ENCODE results near the gene C2CD2.
"Not testable (repeated sequence)": the region's sequence is repeated elsewhere in the genome, so short reads cannot be mapped to it uniquely, and the experiment has no call there.

Gene C2CD2

GRCh38 chr21:41974752-41975053, 20.9 kb upstream of the C2CD2 start:
- no peak for DNase-seq

DNA sequence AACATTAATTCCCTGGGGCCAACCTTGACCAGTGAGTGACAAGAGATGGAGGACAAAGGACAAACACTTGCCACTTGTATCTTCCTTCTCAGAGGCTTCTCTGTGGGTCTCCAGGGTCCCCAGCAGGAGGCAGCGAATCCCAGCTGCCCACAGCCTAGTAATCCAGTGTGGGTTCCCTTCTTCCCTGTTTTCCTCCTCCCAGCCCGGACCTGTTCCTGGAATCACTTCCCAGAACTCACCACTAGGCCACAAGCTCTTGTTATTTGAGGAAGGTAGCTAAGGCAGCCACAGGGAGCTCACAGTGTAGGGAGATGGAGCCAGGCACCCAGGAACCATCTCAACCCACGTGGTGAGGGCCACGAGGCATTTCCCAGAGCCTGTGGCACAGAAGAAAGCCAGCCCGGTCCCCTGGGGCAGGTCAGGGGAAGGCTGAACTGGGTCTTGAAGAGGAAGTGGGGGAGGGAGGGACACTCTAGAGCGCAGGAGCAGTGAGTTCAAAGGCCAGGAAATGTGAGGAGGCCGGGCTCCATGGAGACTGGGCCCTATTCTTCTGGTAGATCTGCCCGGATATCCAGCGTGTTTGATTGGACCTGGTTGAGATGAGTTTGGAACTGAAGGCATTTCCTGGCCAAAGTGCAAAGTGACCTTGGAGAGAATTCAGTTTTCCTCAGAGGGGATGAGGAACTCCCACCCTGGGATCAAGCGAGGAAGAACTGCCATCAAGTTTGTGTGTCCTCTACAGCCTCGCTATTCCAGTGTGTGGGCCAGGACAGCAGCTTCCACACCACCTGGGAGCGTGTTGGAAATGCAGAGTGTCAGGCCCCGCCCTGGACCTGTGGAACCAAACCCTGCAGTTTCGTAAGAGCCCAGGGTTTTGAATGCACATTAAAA, 20.3 kb upstream of the C2CD2 start:
- peak; percentile 84 for DNase-seq

DNA sequence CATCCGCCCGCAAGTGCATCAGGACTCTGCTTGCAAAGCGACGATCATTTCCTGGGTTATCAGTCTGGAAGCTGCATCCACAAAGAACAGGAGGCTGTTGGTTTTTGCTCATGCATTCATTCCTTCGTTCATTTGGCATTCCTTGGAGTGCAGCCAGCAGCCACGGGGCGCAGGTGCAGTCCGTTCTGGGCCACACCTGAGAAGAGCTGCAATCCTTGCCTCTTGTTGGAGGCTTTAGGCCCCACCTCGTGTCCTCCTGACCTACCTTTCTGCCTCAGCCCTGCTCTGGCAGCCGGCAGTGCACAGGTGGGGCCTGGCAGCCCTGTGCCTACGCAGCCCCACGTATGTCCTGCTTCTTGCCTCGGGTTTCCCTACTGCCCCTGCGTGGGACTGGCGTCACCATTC, 19.6 kb upstream of the C2CD2 start:
- DNase-seq, result no peak

DNA sequence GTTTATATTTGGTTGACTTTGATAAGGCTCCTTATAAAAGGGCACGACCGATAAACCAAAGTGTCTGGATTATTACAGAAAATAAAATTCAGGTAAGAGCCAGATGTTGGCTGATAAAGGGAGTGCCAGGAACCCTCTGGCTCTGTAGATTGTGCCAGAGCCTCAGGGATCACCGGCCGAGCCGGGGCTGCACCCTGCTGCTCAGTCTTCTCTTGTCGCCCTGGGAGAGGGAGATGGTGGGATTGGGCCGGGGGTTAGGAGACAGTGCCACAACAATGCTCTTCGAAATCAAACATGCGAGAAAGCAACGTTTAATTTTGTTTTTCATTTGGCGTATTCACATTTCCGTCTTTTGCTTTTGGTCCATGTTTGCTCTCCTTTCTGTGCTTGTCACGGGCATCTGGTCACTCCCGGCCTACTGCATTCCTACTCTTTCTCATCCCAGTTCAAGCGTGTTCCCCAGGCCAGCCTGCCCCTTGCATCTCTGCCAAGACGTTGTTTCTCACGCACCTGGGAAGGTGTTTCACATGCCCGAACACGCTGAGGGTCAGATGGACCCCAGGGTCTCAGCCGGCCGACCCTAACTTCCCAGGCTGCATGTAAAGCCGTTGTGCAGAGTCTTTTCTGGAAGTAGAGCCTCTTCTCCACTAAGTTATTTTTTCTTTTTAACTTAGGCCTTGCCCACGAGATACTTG, 18.8 kb upstream of the C2CD2 start:
- no peak for DNase-seq

GRCh38 chr21:41971891-41972290, 18.1 kb upstream of the C2CD2 start:
- no peak for DNase-seq

GRCh38 chr21:41970751-41971653, 17.2 kb upstream of the C2CD2 start:
- DNase-seq, result no peak

DNA sequence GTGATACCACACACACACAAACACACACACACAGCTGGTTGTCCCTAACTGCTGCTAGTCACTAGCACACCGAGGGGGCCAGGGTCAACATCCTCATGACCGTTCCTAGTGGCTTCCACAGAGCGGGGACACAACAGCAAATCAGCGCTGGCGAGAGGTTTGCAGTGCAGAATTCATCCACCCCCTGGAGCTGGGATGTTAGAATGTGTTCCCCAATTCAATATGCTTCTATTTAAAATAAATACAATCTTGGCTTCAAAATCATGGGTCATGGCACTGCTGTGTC, 16.2 kb upstream of the C2CD2 start:
- DNase-seq, result no peak

DNA sequence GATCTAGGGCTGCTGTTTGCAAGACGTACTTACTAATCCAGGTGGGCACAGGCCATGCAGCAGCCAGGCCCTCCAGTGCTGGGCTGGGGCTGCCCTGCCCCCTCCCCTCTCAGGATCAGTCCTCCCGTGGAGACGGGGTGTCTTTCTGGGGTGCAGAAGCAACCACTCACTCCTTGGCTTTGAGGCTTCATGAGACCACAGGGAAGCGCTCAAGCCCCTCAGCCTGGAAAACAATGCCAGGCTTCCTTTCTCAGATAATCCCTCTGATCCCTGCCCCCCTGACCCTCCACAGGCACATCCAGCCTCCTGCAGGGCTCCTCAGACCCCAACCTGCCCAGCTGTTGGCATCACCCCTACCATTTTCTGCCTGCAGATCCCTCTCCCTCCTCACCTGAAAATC, 13.9 kb upstream of the C2CD2 start:
- no peak for DNase-seq

- DNase-seq, result no peak
These were observed 13.2 kb upstream of the C2CD2 start for GRCh38 chr21:41966872-41967621.

DNA sequence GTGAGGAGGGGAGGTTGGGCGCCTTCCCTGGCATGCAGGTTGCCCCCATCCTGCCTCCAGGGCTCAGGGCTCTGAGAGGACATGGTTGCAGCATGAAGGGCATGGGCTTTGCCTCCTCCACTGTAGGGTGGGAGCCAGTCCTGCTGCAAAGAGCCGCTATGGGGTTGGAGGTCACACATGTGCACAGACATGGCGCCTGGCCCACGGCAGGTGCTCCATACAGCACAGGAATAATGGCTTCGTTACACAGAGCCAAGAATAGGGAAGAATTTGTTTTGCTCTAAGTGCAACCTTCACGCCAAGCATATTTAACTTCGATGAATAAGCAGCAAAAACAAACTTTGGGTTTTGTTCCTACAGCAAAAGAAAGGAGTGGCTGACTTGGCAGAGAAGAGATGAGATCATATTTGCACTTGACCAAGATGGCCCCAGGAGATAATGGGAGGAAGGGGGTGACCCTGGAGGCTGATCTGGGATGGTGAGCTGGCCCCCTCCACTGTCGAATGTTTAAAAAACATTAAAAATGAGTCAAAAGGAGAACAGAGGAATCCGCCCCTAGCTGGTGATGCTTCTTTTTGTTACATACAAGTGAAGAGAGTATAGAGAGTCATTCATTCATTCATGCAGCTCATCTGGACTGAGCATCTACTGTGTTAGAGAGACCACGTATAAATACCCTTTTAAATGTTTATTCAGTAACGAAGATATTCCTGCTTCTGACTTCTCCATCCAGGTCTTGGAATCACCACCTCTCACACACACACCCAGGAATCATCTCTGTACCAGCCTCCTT, 12.4 kb upstream of the C2CD2 start:
- no peak for DNase-seq

DNA sequence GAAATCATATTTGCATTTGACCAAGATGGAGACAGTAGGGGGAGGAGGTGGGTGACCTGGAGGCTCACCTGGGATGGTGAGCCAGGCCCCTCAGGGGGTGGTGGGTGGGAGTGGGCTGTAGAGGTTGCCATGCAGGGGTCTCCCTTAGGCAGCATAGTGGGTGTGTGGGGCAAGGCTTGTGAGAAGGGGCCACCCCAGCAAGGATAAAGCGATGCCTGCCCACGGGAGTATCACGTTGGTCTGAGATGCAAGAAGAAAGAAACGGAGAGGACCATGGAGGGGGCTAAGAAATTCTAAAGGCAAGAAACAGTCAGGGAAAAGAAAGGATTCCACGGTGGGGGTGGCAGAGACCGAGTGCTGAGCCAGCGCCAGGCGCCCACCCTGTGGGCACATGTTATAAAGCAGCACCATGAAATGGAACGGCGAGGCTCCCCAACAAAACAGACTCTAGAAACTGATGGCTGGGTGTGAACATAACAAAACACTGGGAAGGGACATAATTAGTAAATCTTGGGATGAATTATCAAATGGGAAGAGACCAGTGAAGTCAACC, 11.7 kb upstream of the C2CD2 start:
- no peak for DNase-seq

DNA sequence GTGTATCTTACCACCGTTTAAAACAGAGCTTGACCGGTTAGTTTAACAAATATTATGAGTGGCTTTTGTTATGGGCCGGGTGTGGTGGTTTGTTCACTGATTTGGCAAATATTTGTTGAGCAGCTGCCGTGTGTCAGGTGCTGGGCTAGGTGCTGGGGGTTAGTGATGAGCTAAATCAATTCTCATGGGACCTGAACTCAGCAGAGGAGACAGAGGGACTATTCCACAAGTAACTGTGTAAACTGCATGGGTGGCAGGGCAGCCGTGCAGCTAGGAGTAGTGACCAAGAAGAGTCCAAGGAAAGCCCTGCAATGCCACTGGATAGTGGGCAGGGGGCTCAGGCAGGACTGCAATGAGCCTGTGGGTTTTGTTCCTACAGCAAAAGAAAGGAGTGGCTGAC, 11.2 kb upstream of the C2CD2 start:
- DNase-seq, result no peak

GRCh38 chr21:41964171-41964570, 10.4 kb upstream of the C2CD2 start:
- no peak for DNase-seq

DNA sequence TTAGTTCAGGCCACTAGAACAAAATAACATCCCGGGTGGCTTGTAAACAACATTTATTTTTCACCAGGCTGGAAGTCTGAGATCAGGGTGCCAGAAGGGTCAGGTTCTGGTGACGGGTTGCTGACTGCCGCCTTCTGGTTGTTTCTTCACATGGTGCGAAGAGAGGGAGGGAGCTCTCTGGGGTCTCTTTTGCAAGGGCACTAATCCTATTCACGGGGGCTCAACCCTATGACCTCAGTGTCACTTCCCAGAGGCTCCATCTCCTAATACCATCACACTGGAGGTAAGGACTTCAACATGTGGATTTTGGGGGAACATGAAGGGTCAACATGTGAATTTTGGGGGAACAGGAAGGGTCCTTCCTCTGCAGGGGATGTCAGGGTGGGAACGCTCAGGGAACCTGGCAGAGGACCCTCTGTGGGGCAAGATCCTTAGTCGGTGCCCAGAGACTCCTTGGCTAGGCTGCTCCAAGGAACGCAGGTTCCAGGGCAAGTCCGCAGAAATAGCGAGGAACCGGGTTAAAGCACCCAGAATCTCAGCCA, 8.7 kb upstream of the C2CD2 start:
- DNase-seq, result no peak

DNA sequence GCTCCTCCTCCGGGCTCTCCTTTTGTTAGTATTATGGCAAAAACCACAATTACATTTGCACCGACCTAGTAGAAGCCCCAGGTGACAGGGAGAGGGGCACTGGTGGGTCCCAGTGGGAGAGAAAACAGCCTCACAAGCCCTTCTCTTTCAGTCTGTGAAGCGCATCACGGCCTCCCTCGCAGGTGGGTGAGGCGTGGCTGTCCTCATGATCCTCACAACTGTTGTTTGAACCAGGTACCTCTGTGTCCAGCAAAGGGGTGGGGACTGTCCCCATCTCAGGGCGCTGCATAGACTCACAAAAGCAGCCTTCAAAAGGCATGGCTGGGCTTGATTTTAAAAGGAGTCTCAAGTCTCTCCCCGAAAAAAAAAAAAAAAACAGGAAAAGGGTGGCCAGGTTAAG, 7.9 kb upstream of the C2CD2 start:
- no peak for DNase-seq

DNA sequence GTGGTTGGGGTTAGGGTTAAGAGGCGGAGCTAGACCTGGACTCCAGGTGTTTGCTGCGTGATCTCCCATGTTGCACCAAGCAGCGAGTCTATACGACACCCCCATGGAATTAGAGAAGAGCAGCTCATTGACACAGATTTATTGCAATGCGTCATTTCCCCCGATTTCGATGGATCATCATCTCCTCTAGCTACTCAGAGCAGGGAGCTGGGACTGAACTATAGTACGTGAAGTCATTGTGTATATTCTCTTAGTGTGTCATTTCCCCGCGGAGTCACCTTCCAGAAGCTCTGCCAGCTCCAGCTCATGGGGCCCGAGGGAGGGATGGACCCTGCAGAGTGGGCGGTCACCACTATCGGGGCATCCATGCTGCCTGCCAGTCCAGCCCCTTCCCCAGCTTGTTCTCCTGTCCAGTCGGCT, 7.5 kb upstream of the C2CD2 start:
- DNase-seq, result no peak

DNA sequence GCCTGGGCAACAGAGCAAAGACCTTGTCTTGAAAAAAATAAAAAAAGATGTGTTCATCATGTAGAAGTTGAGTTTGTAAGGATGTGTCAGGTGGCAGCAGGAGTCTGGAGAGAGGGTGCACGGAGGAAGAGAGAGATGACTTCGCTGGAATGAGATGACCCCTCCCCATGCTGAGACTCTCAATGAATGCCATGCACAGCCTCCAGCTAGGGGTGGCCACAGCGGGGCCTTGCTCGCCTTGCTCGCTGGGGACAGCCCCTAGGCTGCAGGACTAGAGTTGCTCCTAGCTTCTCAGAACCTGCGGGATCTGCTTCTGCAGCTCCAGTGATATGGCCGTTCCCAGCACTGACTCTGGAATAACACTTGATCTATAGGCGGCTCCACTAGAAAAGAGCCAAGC, 6.6 kb upstream of the C2CD2 start:
- no peak for DNase-seq

DNA sequence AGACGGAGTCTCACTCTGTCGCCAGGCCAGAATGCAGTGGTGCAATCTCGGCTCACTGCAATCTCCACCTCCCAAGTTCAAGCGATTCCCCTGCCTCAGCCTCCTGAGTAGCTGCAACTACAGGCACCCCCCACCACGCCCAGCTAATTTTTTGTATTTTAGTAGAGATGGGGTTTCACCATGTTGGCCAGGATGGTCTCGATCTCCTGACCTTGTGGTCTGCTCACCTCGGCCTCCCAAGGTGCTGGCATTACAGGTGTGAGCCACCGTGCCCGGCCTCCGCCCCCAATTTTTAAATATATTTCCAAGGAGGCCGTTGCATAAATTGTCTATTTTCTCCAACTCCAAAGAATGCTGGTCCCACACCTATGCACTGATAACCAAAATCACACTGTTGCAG, 5.9 kb upstream of the C2CD2 start:
- DNase-seq, result not testable (repeated sequence)

- no peak for DNase-seq
These were observed 5.2 kb upstream of the C2CD2 start for GRCh38 chr21:41958886-41959563.

- DNase-seq, result no peak
These were observed 4.4 kb upstream of the C2CD2 start for GRCh38 chr21:41957991-41958766.

Data from GF-D8 (cell line).